Measurements from ENCODE around the gene AMDHD2.

The AMDHD2 gene

GRCh38 chr16:2514333-2515179, 5.6 kb upstream of the AMDHD2 start:
- peaks cover 15% of the 10 kb centered on the region; the same call in 1 of the 2 replicates for H4K20me1 ChIP-seq (ENCODE audit: insufficient read depth, low read length)
- DNase-seq = no peak
- peak overlapping the region; percentile 98 for H3K4me3 ChIP-seq (ENCODE audit: low read length)
- peaks cover 6% of the 10 kb centered on the region; the same call in 1 of the 2 replicates for H3F3A ChIP-seq (ENCODE audit: insufficient read depth, low read length)
- peaks cover 13% of the 10 kb centered on the region for H3K4me1 ChIP-seq (ENCODE audit: low read length)
- peak overlapping the region; percentile 81 for H3K4me2 ChIP-seq (ENCODE audit: low read depth, low read length)
- H3K27me3 ChIP-seq (replicated peaks; ENCODE audit: insufficient read depth, low read length) = no peaks in the 10 kb centered on the region
- TF ChIP-seq CTCF (IDR thresholded peaks at IDR 0.05; ENCODE audit: low read length) (no peak), EZH2phosphoT487 (IDR thresholded peaks at IDR 0.05; ENCODE audit: low read length) (no peak), EZH2 (optimal IDR thresholded peaks at IDR 0.05; ENCODE audit: low read depth, low read length) (no peak)
- no peaks in the 10 kb centered on the region for H3K36me3 ChIP-seq (replicated peaks; ENCODE audit: insufficient read depth, low read length)
- no peak overlapping the region for H2AFZ ChIP-seq (ENCODE audit: low read length)
- no peaks in the 10 kb centered on the region for H3K9me3 ChIP-seq (replicated peaks; ENCODE audit: insufficient read depth, low read length)
- peaks cover 58% of the 10 kb centered on the region for H3K79me2 ChIP-seq (ENCODE audit: low read length)
- peak overlapping the region; percentile 97 for H3K9ac ChIP-seq (ENCODE audit: low read length)
- H3K9me2 ChIP-seq (replicated peaks; ENCODE audit: insufficient read depth, low read length) = no peaks in the 10 kb centered on the region
- peak overlapping the region; percentile 84; the same call in 1 of the 2 replicates for H3K27ac ChIP-seq (ENCODE audit: low read length)

GRCh38 chr16:2515180-2515851, 4.9 kb upstream of the AMDHD2 start:
- H4K20me1 ChIP-seq (ENCODE audit: insufficient read depth, low read length) = peaks cover 15% of the 10 kb centered on the region; the same call in 1 of the 2 replicates
- peaks cover 13% of the 10 kb centered on the region for H3K4me1 ChIP-seq (ENCODE audit: low read length)
- H2AFZ ChIP-seq (ENCODE audit: low read length) = no peak overlapping the region
- H3K4me2 ChIP-seq (ENCODE audit: low read depth, low read length) = peak overlapping the region; percentile 81
- H3K9me3 ChIP-seq (replicated peaks; ENCODE audit: insufficient read depth, low read length) = no peaks in the 10 kb centered on the region
- peak overlapping the region; percentile 18; the same call in 1 of the 2 replicates for H3K27ac ChIP-seq (ENCODE audit: low read length)
- DNase-seq = no peak
- no peaks in the 10 kb centered on the region for H3K36me3 ChIP-seq (replicated peaks; ENCODE audit: insufficient read depth, low read length)
- TF ChIP-seq CTCF (IDR thresholded peaks at IDR 0.05; ENCODE audit: low read length) (no peak), EZH2 (optimal IDR thresholded peaks at IDR 0.05; ENCODE audit: low read depth, low read length) (no peak), EZH2phosphoT487 (IDR thresholded peaks at IDR 0.05; ENCODE audit: low read length) (no peak)
- H3K27me3 ChIP-seq (replicated peaks; ENCODE audit: insufficient read depth, low read length) = no peaks in the 10 kb centered on the region
- peak overlapping the region; percentile 98 for H3K4me3 ChIP-seq (ENCODE audit: low read length)
- peaks cover 9% of the 10 kb centered on the region for H3F3A ChIP-seq (ENCODE audit: insufficient read depth, low read length)
- H3K9me2 ChIP-seq (replicated peaks; ENCODE audit: insufficient read depth, low read length) = no peaks in the 10 kb centered on the region
- H3K79me2 ChIP-seq (ENCODE audit: low read length) = peaks cover 62% of the 10 kb centered on the region
- H3K9ac ChIP-seq (ENCODE audit: low read length) = peak overlapping the region; percentile 74

GRCh38 chr16:2516391-2517240, 3.6 kb upstream of the AMDHD2 start:
- H3K4me3 ChIP-seq (ENCODE audit: low read length) = no peak overlapping the region
- no peaks in the 10 kb centered on the region for H3K27me3 ChIP-seq (replicated peaks; ENCODE audit: insufficient read depth, low read length)
- H3K9ac ChIP-seq (ENCODE audit: low read length) = no peak overlapping the region
- H2AFZ ChIP-seq (ENCODE audit: low read length) = no peak overlapping the region
- H3F3A ChIP-seq (ENCODE audit: insufficient read depth, low read length) = peaks cover 19% of the 10 kb centered on the region
- no peak overlapping the region for H3K4me2 ChIP-seq (ENCODE audit: low read depth, low read length)
- peaks cover 13% of the 10 kb centered on the region for H3K4me1 ChIP-seq (ENCODE audit: low read length)
- H3K79me2 ChIP-seq (ENCODE audit: low read length) = peaks cover 72% of the 10 kb centered on the region
- no peak for DNase-seq
- no peaks in the 10 kb centered on the region for H3K9me3 ChIP-seq (replicated peaks; ENCODE audit: insufficient read depth, low read length)
- H4K20me1 ChIP-seq (ENCODE audit: insufficient read depth, low read length) = peaks cover 15% of the 10 kb centered on the region; the same call in 1 of the 2 replicates
- no peaks in the 10 kb centered on the region for H3K36me3 ChIP-seq (replicated peaks; ENCODE audit: insufficient read depth, low read length)
- H3K9me2 ChIP-seq (replicated peaks; ENCODE audit: insufficient read depth, low read length) = no peaks in the 10 kb centered on the region
- TF ChIP-seq CTCF (IDR thresholded peaks at IDR 0.05; ENCODE audit: low read length) (no peak), EZH2 (optimal IDR thresholded peaks at IDR 0.05; ENCODE audit: low read depth, low read length) (no peak), EZH2phosphoT487 (IDR thresholded peaks at IDR 0.05; ENCODE audit: low read length) (no peak)
- no peak overlapping the region for H3K27ac ChIP-seq (ENCODE audit: low read length)

Data from MM.1S (cell line).